GM12892 (cell line): Measurements from ENCODE around the gene ABTB2.

Source experiments
- POLR2A ChIP-seq: IDR thresholded peaks from 2 replicates; pipeline ENCODE4 v1.6.1; 2011; ENCODE audit warnings: low read depth, low read length, control low read depth
- POLR2AphosphoS5 ChIP-seq: IDR thresholded peaks from 2 replicates; pipeline ENCODE4 v1.6.1; 2011; ENCODE audit warnings: low read depth, low read length, control low read depth
- TAF1 ChIP-seq: IDR thresholded peaks from 2 replicates; pipeline ENCODE4 v1.6.1; 2011; ENCODE audit warnings: low read depth, mild to moderate bottlenecking, control low read depth, low read length, borderline replicate concordance

DNA sequence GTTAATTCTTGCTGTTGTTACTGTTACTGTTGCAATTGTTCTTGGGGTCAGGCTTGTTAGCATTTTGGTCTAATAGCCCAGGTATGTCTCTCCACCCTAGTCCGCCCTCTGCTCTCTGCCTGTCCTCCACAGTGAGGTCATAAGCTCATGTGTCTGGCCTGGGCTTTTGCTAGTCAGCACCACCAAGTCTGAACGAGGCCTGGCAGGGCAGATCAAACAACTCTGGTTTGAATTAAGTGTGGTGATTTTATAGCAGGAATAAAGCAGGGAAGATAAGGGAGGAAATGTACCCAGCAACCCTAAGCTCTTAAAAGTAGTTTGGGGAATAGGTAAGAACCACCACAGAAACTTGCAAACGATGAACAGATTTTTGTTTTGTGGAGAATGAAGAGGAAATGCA, 98.7 kb downstream of the ABTB2 start:
- TF ChIP-seq POLR2AphosphoS5 (no peak), POLR2A (no peak), TAF1 (no peak)
